Fibroblast of lung (primary cell): ENCODE data around the gene UBAP2. TPM values are rescaled to one million over a fixed set of nuclear protein-coding genes. Genes with fewer than 3 reads are reported as not detected.

ENCODE experiments used
- DNase-seq, 2 donors: peaks; one replicate each; pipeline versions ENCODE4 v3.0.0 to v3.0.0-alpha.2; 2010; ENCODE audit warnings: low read depth in 2 of 2
- H2AFZ ChIP-seq: 2 replicates; pipeline ENCODE4 v1.5.1; 2012; ENCODE audit warnings: low read length, control low read depth, inconsistent platforms
- H3K27ac ChIP-seq: 2 replicates; pipeline ENCODE4 v1.5.1; 2011; ENCODE audit warnings: low read length, control low read depth; ENCODE audit not compliant: insufficient read depth
- H3K27me3 ChIP-seq: 2 replicates; pipeline ENCODE4 v1.5.1; 2011; ENCODE audit warnings: mild to moderate bottlenecking, low read length; ENCODE audit not compliant: control insufficient read depth, insufficient read depth
- H3K36me3 ChIP-seq: 2 replicates; pipeline ENCODE4 v1.5.1; 2011; ENCODE audit warnings: low read length; ENCODE audit not compliant: control insufficient read depth, insufficient read depth
- H3K4me1 ChIP-seq: 2 replicates; pipeline ENCODE4 v1.5.1; 2011; ENCODE audit warnings: low read length; ENCODE audit not compliant: control insufficient read depth, insufficient read depth; ENCODE audit errors: extremely low read depth
- H3K4me2 ChIP-seq: 2 replicates; pipeline ENCODE4 v1.5.1; 2011; ENCODE audit warnings: low read length, control low read depth; ENCODE audit not compliant: insufficient read depth; ENCODE audit errors: extremely low read depth
- H3K4me3 ChIP-seq, 4 experiments: fragments of 200-600 bp in 1 of 4; sonication (generic) in 1 of 4; replicated peaks in 1 of 4; 2 replicates each; pipeline ENCODE4 v1.5.1; 2011 to 2016; ENCODE audit warnings: low read length in 4 of 4, low read depth in 3 of 4, mild to moderate bottlenecking in 3 of 4, control low read depth in 2 of 4, inconsistent platforms in 1 of 4, mixed read lengths in 1 of 4; ENCODE audit not compliant: insufficient read depth in 1 of 4; ENCODE audit errors: control extremely low read depth in 1 of 4
- H3K79me2 ChIP-seq: 2 replicates; pipeline ENCODE4 v1.5.1; 2012; ENCODE audit warnings: mild to moderate bottlenecking, low read length, inconsistent platforms; ENCODE audit not compliant: control insufficient read depth, insufficient read depth
- H3K9ac ChIP-seq: 2 replicates; pipeline ENCODE4 v1.5.1; 2011; ENCODE audit warnings: mild to moderate bottlenecking, low read length, control low read depth; ENCODE audit not compliant: insufficient read depth
- H3K9me3 ChIP-seq: 2 replicates; pipeline ENCODE4 v1.5.1; 2012; ENCODE audit warnings: low read depth, low read length; ENCODE audit not compliant: control insufficient read depth, insufficient read depth
- H4K20me1 ChIP-seq: 2 replicates; pipeline ENCODE4 v1.5.1; 2011; ENCODE audit warnings: low read length; ENCODE audit not compliant: control insufficient read depth, insufficient read depth; ENCODE audit errors: extremely low read depth
- EZH2 ChIP-seq: IDR thresholded peaks from 2 replicates; pipeline ENCODE4 v1.5.1; 2012; ENCODE audit warnings: low read length, control low read depth, mild to moderate bottlenecking; ENCODE audit errors: missing control alignments
- polyA plus RNA-seq, 2 donors: library from polyadenylated mRNA; depleted of rRNA in 1 of 2; stranded (reverse) in 1 of 2; unstranded in 1 of 2; fragments of >200 nt; gene quantifications; 2 replicates each; pipeline ENCODE4 v1.2.1, GENCODE V29; 2011 to 2012; ENCODE audit warnings: missing spikeins in 1 of 2
- total RNA-seq: library from RNA; depleted of rRNA; stranded (reverse); fragments of >200 nt; gene quantifications from 2 replicates; pipeline ENCODE4 v1.2.1, GENCODE V29; 2014
- TF ChIP-seq, protein P1 (sequence below), 2 donors: IDR thresholded peaks in 1 of 2; conservative IDR thresholded peaks in 1 of 2; 1 replicate in 1 of 2; 2 replicates in 1 of 2; pipeline ENCODE4 v1.5.1; 2011 to 2012; ENCODE audit warnings: low read length in 2 of 2, control low read depth in 1 of 2, inconsistent platforms in 1 of 2, low read depth in 1 of 2, mild to moderate bottlenecking in 1 of 2

UBAP2 gene
- total and polyA plus RNA-seq, 2 donors (not counting 1 experiment from before 2014, with no cell fraction given), result 10.2 to 20.6 TPM

GRCh38 chr9:33956544-33956943 is 92.1 kb downstream of the UBAP2 start:
- no peaks in the 10 kb centered on the region for H3K9me3 ChIP-seq
- no peak overlapping the region for H3K4me2 ChIP-seq
- H4K20me1 ChIP-seq, result no peaks in the 10 kb centered on the region
- H3K9ac ChIP-seq, result no peak overlapping the region
- H3K27me3 ChIP-seq, result no peaks in the 10 kb centered on the region
- H3K4me1 ChIP-seq, result no peaks in the 10 kb centered on the region
- no peak overlapping the region for H2AFZ ChIP-seq
- H3K36me3 ChIP-seq, result no peaks in the 10 kb centered on the region
- H3K79me2 ChIP-seq, result no peaks in the 10 kb centered on the region
- H3K4me3 ChIP-seq, result no peak overlapping the region
- H3K27ac ChIP-seq, result no peak overlapping the region
- TF ChIP-seq, protein P1, sequence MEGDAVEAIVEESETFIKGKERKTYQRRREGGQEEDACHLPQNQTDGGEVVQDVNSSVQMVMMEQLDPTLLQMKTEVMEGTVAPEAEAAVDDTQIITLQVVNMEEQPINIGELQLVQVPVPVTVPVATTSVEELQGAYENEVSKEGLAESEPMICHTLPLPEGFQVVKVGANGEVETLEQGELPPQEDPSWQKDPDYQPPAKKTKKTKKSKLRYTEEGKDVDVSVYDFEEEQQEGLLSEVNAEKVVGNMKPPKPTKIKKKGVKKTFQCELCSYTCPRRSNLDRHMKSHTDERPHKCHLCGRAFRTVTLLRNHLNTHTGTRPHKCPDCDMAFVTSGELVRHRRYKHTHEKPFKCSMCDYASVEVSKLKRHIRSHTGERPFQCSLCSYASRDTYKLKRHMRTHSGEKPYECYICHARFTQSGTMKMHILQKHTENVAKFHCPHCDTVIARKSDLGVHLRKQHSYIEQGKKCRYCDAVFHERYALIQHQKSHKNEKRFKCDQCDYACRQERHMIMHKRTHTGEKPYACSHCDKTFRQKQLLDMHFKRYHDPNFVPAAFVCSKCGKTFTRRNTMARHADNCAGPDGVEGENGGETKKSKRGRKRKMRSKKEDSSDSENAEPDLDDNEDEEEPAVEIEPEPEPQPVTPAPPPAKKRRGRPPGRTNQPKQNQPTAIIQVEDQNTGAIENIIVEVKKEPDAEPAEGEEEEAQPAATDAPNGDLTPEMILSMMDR (conservative IDR thresholded peaks at IDR 0.05 in 1 of 2, IDR thresholded peaks at IDR 0.05 in 1 of 2; ENCODE audit: low read depth in 1 of 2, low read length in 2 of 2), result no peak
- TF ChIP-seq EZH2, result no peak
- DNase-seq, result no peak

GRCh38 chr9:33952066-33952465 is 96.6 kb downstream of the UBAP2 start:
- H4K20me1 ChIP-seq, result no peaks in the 10 kb centered on the region
- no peaks in the 10 kb centered on the region for H3K79me2 ChIP-seq
- H3K4me2 ChIP-seq, result no peak overlapping the region
- H3K4me3 ChIP-seq, result no peak overlapping the region
- TF ChIP-seq EZH2, result no peak
- TF ChIP-seq, protein P1 (conservative IDR thresholded peaks at IDR 0.05 in 1 of 2, IDR thresholded peaks at IDR 0.05 in 1 of 2; ENCODE audit: low read depth in 1 of 2, low read length in 2 of 2), result no peak
- H3K27me3 ChIP-seq, result no peaks in the 10 kb centered on the region
- H3K36me3 ChIP-seq, result no peaks in the 10 kb centered on the region
- peaks cover 11% of the 10 kb centered on the region for H3K4me1 ChIP-seq
- no peak overlapping the region for H3K27ac ChIP-seq
- H2AFZ ChIP-seq, result no peak overlapping the region
- H3K9me3 ChIP-seq, result no peaks in the 10 kb centered on the region
- no peak overlapping the region for H3K9ac ChIP-seq
- no peak for DNase-seq

- DNase-seq, result peak in 1 of 2 donors; percentile 35
- H3K27me3 ChIP-seq, result no peaks in the 10 kb centered on the region
- TF ChIP-seq EZH2, result no peak
- TF ChIP-seq, protein P1 (conservative IDR thresholded peaks at IDR 0.05 in 1 of 2, IDR thresholded peaks at IDR 0.05 in 1 of 2; ENCODE audit: low read depth in 1 of 2, low read length in 2 of 2), result no peak
- no peak overlapping the region for H3K9ac ChIP-seq
- H3K36me3 ChIP-seq, result no peaks in the 10 kb centered on the region
- H3K9me3 ChIP-seq, result no peaks in the 10 kb centered on the region
- H2AFZ ChIP-seq, result no peak overlapping the region
- H3K79me2 ChIP-seq, result no peaks in the 10 kb centered on the region
- H3K4me1 ChIP-seq, result peaks cover 16% of the 10 kb centered on the region
- no peak overlapping the region for H3K27ac ChIP-seq
- H3K4me3 ChIP-seq, result no peak overlapping the region
- no peak overlapping the region for H3K4me2 ChIP-seq
- H4K20me1 ChIP-seq, result no peaks in the 10 kb centered on the region
Observed at GRCh38 chr9:33950371-33950770, 98.3 kb downstream of the UBAP2 start.
